Epithelial cell of proximal tubule (primary cell): ENCODE measurements around the gene FAAP20. TPM values are rescaled to one million over a fixed set of nuclear protein-coding genes. Genes with fewer than 3 reads are reported as not detected.
A peak's percentile ranks its signal among the peaks of the same experiment; 100 is the strongest.

ENCODE experiments used
- DNase-seq: peaks from one replicate; pipeline ENCODE4 v3.0.0-alpha.2; 2011; ENCODE audit warnings: low read depth
- H3K4me3 ChIP-seq: 2 replicates; pipeline ENCODE4 v1.5.1; 2011; ENCODE audit warnings: low read depth, mild to moderate bottlenecking, low read length
- CTCF ChIP-seq: conservative IDR thresholded peaks from 2 replicates; pipeline ENCODE4 v1.5.1; 2012; ENCODE audit warnings: low read depth, mild to moderate bottlenecking, low read length
- total RNA-seq: library from RNA; depleted of rRNA; stranded (reverse); fragments of >200 nt; gene quantifications from 2 replicates; pipeline ENCODE4 v1.2.3, GENCODE V29; 2015

FAAP20 gene
- total RNA-seq, 1 donor from 2014 or later = 40.0 TPM

- no peak overlapping the region for H3K4me3 ChIP-seq
- DNase-seq = no peak
- no peak for TF ChIP-seq CTCF
Measured at GRCh38 chr1:2176615-2177014, 18.0 kb downstream of the FAAP20 start.

GRCh38 chr1:2175681-2176454 is 18.7 kb downstream of the FAAP20 start:
- no peak overlapping the region for H3K4me3 ChIP-seq
- no peak for TF ChIP-seq CTCF
- no peak for DNase-seq

GRCh38 chr1:2175055-2175414 is 19.5 kb downstream of the FAAP20 start:
- no peak for TF ChIP-seq CTCF
- no peak overlapping the region for H3K4me3 ChIP-seq
- no peak for DNase-seq

- peak; percentile 90 for TF ChIP-seq CTCF
- no peak overlapping the region for H3K4me3 ChIP-seq
- no peak for DNase-seq
Measured at GRCh38 chr1:2174348-2175054, 20.1 kb downstream of the FAAP20 start.

- no peak for TF ChIP-seq CTCF
- H3K4me3 ChIP-seq = no peak overlapping the region
- no peak for DNase-seq
Measured at GRCh38 chr1:2173546-2174347, 20.8 kb downstream of the FAAP20 start.

GRCh38 chr1:2172551-2173146 is 21.9 kb downstream of the FAAP20 start:
- DNase-seq = no peak
- H3K4me3 ChIP-seq = no peak overlapping the region
- no peak for TF ChIP-seq CTCF
